PC-9 (cell line): ENCODE results near the gene TEAD3. TPM values are rescaled to one million over a fixed set of nuclear protein-coding genes. Genes with fewer than 3 reads are reported as not detected.

ENCODE experiments used
- BruUV-seq: library from RNA; stranded (reverse); fragments of 400-500 nt; replicated peaks from 2 replicates; lab custom pipeline; 2021; lab: Mats Ljungman, UMichigan
- CTCF ChIA-PET: fragments of 300-600 bp; sonication (Branson Sonifier 250); formaldehyde crosslinking; loops from one replicate; lab custom pipeline; 2022; ENCODE audit warnings: antibody characterized with exemption; lab: Charles Lee
- POLR2A ChIA-PET: fragments of 300-600 bp; sonication (Branson Sonifier 250); formaldehyde crosslinking; loops from one replicate; lab custom pipeline; 2022; ENCODE audit warnings: antibody characterized with exemption; ENCODE audit not compliant: unreplicated experiment; lab: Charles Lee
- DNase-seq, 2 experiments: peaks; one replicate each; pipeline versions ENCODE4 v3.0.0 to v3.0.0-alpha.2; 2015 to 2022; ENCODE audit warnings: mixed read lengths in 1 of 2
- H2AFZ ChIP-seq: fragments of 200-600 bp; sonication (generic); 2 replicates; pipeline ENCODE4 v1.8.1; 2017; ENCODE audit warnings: antibody characterized with exemption
- H3F3A ChIP-seq: fragments of 200-600 bp; sonication (generic); 2 replicates; pipeline ENCODE4 v1.8.1; 2017; ENCODE audit warnings: antibody characterized with exemption, mild to moderate bottlenecking, low read depth; ENCODE audit not compliant: insufficient read depth
- H3K27ac ChIP-seq: fragments of 200-600 bp; sonication (generic); 2 replicates; pipeline ENCODE4 v1.6.1; 2016; ENCODE audit warnings: mixed run types
- H3K27me3 ChIP-seq: fragments of 200-600 bp; sonication (generic); 2 replicates; pipeline ENCODE4 v1.6.1; 2016; ENCODE audit warnings: low read depth, mixed run types; ENCODE audit not compliant: insufficient read depth
- H3K36me3 ChIP-seq: fragments of 200-600 bp; sonication (generic); 2 replicates; pipeline ENCODE4 v1.6.1; 2016; ENCODE audit warnings: low read depth, mixed run types
- H3K4me1 ChIP-seq: fragments of 200-600 bp; sonication (generic); replicated peaks from 2 replicates; pipeline ENCODE4 v1.6.1; 2016; ENCODE audit warnings: mixed run types; ENCODE audit not compliant: insufficient read depth
- H3K4me2 ChIP-seq: fragments of 200-600 bp; sonication (generic); 2 replicates; pipeline ENCODE4 v1.6.1; 2017; ENCODE audit warnings: mixed run types
- H3K4me3 ChIP-seq: fragments of 200-600 bp; sonication (generic); 2 replicates; pipeline ENCODE4 v1.6.1; 2016; ENCODE audit warnings: mixed run types
- H3K79me2 ChIP-seq: fragments of 200-600 bp; sonication (generic); 2 replicates; pipeline ENCODE4 v1.6.1; 2017; ENCODE audit warnings: low read depth, mixed run types
- H3K9me2 ChIP-seq: fragments of 200-600 bp; sonication (generic); 2 replicates; pipeline ENCODE4 v1.8.1; 2017; ENCODE audit warnings: mild to moderate bottlenecking; ENCODE audit not compliant: insufficient read depth
- H3K9me3 ChIP-seq: fragments of 200-600 bp; sonication (generic); 2 replicates; pipeline ENCODE4 v1.8.1; 2016; ENCODE audit warnings: low read depth; ENCODE audit not compliant: insufficient read depth
- H4K20me1 ChIP-seq: fragments of 200-600 bp; sonication (generic); 2 replicates; pipeline ENCODE4 v1.8.1; 2017; ENCODE audit not compliant: insufficient read depth
- EZH2 ChIP-seq: fragments of 200-600 bp; sonication (generic); IDR thresholded peaks from 2 replicates; pipeline ENCODE4 v1.8.0; 2017; ENCODE audit warnings: antibody characterized with exemption, low read depth
- intact Hi-C: fragments of 100-400 bp; cut with micrococcal nuclease; formaldehyde crosslinking; loops from one replicate; pipeline ENCODE4 v1.10.0; 2022; ENCODE audit not compliant: unreplicated experiment
- total RNA-seq: library from RNA; stranded (reverse); gene quantifications from 2 replicates; pipeline ENCODE4 v1.2.3, GENCODE V29; 2021
- TF ChIP-seq, protein P1 (sequence below): fragments of 200-600 bp; sonication (generic); conservative IDR thresholded peaks from 2 replicates; pipeline ENCODE4 v1.6.1; 2017; ENCODE audit warnings: mixed run types, antibody characterized with exemption, mild to moderate bottlenecking, moderate library complexity

The TEAD3 gene
- total RNA-seq, 1 experiment from 2014 or later: 40.1 TPM

DNA sequence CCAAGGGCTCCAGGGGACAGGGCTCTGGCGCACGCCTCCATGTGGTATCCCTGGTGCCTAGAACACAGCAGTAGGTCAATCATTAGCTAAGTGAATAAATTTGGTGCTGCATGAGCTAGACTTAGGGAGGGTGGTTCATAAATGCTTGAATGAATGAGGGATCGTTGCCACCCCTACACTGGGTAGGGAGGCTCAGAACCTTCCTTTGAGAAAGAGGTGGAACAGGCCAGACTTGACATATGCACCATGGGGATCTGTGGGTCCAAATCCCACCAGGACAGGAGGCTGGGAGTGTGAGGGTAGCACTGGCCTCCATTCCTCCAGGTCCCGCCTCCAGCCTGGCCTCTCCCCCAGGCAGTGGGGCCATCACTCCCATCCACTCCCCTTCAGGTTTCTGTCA, 13.8 kb downstream of the TEAD3 start:
- TF ChIP-seq EZH2: no peak
- TF ChIP-seq, protein P1, sequence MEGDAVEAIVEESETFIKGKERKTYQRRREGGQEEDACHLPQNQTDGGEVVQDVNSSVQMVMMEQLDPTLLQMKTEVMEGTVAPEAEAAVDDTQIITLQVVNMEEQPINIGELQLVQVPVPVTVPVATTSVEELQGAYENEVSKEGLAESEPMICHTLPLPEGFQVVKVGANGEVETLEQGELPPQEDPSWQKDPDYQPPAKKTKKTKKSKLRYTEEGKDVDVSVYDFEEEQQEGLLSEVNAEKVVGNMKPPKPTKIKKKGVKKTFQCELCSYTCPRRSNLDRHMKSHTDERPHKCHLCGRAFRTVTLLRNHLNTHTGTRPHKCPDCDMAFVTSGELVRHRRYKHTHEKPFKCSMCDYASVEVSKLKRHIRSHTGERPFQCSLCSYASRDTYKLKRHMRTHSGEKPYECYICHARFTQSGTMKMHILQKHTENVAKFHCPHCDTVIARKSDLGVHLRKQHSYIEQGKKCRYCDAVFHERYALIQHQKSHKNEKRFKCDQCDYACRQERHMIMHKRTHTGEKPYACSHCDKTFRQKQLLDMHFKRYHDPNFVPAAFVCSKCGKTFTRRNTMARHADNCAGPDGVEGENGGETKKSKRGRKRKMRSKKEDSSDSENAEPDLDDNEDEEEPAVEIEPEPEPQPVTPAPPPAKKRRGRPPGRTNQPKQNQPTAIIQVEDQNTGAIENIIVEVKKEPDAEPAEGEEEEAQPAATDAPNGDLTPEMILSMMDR: no peak
- Histone ChIP-seq H3K9me2 (no peaks in the 10 kb centered on the region), H4K20me1 (no peaks in the 10 kb centered on the region), H3K4me2 (no peak overlapping the region), H3K27me3 (no peaks in the 10 kb centered on the region), H3K36me3 (no peaks in the 10 kb centered on the region), H3K9me3 (no peaks in the 10 kb centered on the region), H3K4me1 (peaks cover 41% of the 10 kb centered on the region), H2AFZ (no peak overlapping the region), H3K27ac (no peak overlapping the region), H3K4me3 (no peak overlapping the region), H3K79me2 (peaks cover 14% of the 10 kb centered on the region), H3F3A (peaks cover 31% of the 10 kb centered on the region)
- CTCF ChIA-PET: no interaction called here
- POLR2A ChIA-PET: no interaction called here
- intact Hi-C loops: no loop called here
- DNase-seq: no peak
- BruUV-seq: no TSS peak

DNA sequence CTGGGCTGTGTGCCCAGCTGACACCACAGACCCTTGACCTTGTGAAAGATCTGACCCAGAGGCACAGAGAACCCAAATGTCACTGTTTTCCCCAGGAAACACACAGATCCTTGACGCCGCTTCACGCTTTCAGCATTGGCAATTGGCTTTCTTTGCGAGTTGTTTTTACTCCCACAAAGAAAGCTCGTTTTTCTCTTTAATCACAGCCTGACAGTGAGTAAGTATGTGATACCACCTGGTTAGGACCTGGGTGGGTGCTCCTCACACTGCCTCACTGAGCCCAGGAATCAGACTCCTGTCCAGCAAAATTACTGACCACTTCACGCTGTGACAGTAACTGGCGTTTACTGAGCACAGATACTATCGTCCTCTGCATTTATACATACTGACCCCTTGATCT, 15.7 kb downstream of the TEAD3 start:
- H2AFZ ChIP-seq: no peak overlapping the region
- H3K79me2 ChIP-seq: no peaks in the 10 kb centered on the region
- no peak overlapping the region for H3K4me3 ChIP-seq
- DNase-seq: no peak
- BruUV-seq: no TSS peak
- CTCF ChIA-PET: no interaction called here
- TF ChIP-seq EZH2: no peak
- TF ChIP-seq, protein P1: no peak
- H3K4me2 ChIP-seq: no peak overlapping the region
- H3F3A ChIP-seq: peaks cover 18% of the 10 kb centered on the region
- H3K9me3 ChIP-seq: no peaks in the 10 kb centered on the region
- no peaks in the 10 kb centered on the region for H3K9me2 ChIP-seq
- no peaks in the 10 kb centered on the region for H4K20me1 ChIP-seq
- intact Hi-C loops: no loop called here
- POLR2A ChIA-PET: no interaction called here
- peaks cover 23% of the 10 kb centered on the region for H3K4me1 ChIP-seq
- no peaks in the 10 kb centered on the region for H3K27me3 ChIP-seq
- H3K27ac ChIP-seq: no peak overlapping the region
- H3K36me3 ChIP-seq: no peaks in the 10 kb centered on the region

DNA sequence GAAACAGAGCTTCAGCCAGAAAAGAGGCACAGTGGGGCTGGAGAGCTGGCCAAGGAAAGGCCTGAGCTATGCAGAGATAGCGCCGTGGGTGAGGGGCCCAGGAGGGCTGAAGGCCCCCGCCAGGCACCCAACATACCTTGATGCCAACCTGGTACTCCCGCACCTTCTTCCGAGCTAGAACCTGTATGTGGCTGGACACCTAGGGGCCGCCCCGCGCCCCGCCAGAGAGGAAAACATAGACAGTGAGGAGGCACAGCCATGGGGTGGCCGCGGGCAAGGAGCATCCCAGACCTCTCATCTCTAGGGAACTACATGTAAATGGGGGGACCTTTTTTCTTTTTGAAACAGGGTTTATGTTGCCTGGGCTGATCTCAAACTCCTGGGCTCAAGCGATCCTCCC, 16.7 kb downstream of the TEAD3 start:
- H3K9me3 ChIP-seq: no peaks in the 10 kb centered on the region
- peaks cover 9% of the 10 kb centered on the region for H3F3A ChIP-seq
- ChIA-PET POLR2A (no interaction called here), CTCF (no interaction called here)
- H3K27ac ChIP-seq: no peak overlapping the region
- intact Hi-C loops: no loop called here
- no peaks in the 10 kb centered on the region for H4K20me1 ChIP-seq
- no peaks in the 10 kb centered on the region for H3K79me2 ChIP-seq
- H3K9me2 ChIP-seq: no peaks in the 10 kb centered on the region
- H3K4me2 ChIP-seq: no peak overlapping the region
- no peak overlapping the region for H2AFZ ChIP-seq
- no peaks in the 10 kb centered on the region for H3K36me3 ChIP-seq
- no peak overlapping the region for H3K4me3 ChIP-seq
- no peak for TF ChIP-seq EZH2
- TF ChIP-seq, protein P1: no peak
- no peak for DNase-seq
- BruUV-seq: no TSS peak
- H3K27me3 ChIP-seq: no peaks in the 10 kb centered on the region
- peaks cover 14% of the 10 kb centered on the region for H3K4me1 ChIP-seq
